ENCODE results near the gene RCSD1.

Gene RCSD1

GRCh38 chr1:167695147-167695546 is 65.1 kb downstream of the RCSD1 start:
- DNase-seq: no peak

DNA sequence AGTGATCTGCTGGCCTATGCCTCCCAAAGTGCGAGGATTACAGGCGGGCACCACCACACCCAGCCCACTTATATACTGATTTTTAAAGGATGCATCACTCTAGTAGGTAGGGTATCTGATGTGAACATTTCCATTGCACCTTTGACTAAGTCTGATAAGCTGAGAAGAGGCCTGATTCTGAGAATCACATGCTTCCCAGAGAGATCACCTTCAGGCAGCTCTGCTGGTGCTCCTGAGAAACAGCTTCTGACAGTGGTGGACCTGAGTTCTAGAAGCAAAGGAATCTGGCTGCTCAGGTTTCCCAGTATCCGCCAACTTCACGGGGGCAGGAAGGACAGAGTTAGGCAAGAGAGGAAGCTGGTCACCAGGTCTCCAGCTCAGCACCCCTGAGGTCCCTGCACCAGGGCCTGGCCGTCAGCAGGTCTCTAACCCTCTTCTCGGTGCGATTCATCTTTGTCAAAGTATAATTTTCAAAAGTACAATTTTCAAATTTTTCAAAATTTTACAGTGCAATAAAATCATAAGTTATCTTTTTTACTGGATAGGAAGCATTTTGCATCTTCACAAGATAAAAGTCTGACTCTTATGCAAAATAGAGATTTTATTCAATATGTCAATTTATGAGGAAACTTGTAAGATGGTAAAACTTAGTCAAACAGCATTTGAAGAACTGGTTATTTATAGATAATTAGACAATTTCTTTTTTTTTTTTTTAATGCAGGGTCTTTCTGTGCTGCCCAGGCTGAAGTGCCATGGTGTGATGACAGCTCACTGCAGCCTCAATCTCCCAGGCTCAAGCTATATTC is 65.9 kb downstream of the RCSD1 start:
- no peak for DNase-seq

DNA sequence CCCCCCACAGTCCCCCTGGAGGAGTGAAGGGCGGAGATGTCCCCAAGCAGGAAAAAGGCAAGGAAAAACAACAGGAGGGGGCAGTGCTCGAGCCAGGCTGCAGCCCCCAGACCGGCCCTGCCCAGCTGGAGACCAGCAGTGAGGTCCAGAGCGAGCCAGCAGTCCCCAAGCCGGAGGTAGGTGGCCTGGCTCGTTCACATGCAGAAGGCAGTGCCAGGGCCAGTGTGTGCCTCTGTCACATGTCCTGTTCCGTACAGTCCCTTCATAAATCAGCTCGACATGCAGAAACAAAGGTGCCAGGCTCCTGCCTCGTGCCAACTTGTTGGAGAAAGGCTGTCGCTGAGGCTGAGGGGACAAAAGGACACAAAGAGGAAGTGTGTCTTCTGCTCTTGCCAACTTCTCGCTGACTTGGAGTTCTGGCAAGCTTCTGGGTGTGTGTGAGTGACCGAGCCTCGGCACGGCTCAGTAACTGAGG is 67.7 kb downstream of the RCSD1 start:
- DNase-seq: no peak

DNA sequence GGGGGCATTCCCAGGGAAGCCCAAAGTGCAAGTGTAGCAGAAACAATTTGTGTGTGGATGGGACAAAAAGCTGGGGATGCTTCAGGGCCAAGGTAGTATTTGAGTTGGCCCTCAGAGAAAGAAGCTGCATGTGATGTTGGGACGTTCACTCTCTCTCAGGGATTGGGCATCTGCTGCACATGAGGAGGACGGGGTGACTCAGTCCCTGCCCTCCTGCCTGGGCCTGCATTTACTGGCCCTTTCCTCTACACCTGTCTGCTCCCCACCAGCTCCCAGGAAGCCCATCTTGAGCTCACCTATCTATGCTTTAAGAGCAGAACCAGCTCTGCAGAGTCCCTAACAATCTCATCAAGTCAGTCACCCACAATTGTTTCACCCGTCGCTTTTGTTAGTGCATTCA is 68.3 kb downstream of the RCSD1 start:
- no peak for DNase-seq

DNA sequence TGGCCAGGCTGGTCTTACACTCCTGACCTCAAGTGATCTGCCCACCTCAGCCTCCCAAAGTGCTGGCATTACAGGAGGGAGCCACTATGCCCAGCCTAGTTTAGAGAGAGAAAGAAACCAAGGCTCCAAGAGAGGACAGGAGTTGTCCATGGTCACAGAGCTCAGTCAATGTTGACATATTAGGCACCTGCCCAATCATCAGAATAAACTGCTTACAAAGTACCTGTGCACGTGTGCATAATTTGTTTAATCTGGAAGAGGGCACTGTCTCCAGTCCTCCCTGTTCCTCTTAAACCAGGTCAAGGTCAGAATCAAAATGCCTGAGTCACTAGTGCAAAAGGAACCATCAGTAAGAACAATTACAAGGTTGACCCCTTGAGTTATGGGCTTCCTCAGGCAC is 71.5 kb downstream of the RCSD1 start:
- DNase-seq: no peak

GRCh38 chr1:167703557-167703956 is 73.5 kb downstream of the RCSD1 start:
- no peak for DNase-seq

- DNase-seq: no peak
These were observed 74.7 kb downstream of the RCSD1 start for GRCh38 chr1:167704715-167705114.

DNA sequence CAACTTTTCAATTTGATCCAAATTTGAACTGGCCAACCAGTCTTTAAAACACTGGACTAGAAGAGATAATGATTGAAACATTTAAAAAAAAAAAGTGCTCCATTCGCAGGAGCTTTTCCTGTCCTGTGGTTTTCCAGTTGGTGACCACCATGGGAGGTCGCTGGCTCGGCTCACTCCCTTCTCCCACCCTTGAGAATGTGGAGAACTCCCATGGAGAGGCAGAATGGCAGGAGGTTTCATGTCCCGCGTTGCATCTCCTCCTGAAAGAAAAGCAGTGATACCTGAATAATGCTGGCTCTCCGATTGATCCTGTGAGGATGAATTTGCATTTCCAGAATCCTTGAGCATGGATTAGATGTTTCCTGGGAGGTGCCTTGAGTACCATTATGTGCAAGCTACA is 75.2 kb downstream of the RCSD1 start:
- DNase-seq: no peak

- DNase-seq: no peak
These were observed 76.3 kb downstream of the RCSD1 start for GRCh38 chr1:167706363-167706762.

- DNase-seq: no peak
These were observed 77.2 kb downstream of the RCSD1 start for GRCh38 chr1:167706931-167707877.

- no peak for DNase-seq
These were observed 77.9 kb downstream of the RCSD1 start for GRCh38 chr1:167707942-167708341.

GRCh38 chr1:167708940-167709389 is 78.9 kb downstream of the RCSD1 start:
- DNase-seq: no peak

DNA sequence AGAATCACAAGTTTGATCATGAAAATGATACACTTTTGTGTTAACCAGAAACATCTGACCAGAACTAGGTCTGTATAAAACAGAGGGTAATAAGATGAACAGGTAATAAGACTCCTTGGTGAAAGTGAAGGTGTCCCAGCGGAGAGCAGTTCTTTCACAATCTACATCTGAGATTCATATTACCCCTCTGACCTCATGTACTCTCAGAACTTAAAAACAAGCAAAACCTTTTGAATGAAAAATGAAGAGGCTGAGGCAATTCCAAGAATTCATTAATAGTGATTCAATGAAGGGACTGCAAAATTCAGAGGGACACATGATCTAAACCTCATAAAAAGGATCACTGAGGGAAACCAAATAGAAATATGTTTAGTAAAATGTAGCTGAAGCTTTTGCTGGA is 80.8 kb downstream of the RCSD1 start:
- DNase-seq: no peak

DNA sequence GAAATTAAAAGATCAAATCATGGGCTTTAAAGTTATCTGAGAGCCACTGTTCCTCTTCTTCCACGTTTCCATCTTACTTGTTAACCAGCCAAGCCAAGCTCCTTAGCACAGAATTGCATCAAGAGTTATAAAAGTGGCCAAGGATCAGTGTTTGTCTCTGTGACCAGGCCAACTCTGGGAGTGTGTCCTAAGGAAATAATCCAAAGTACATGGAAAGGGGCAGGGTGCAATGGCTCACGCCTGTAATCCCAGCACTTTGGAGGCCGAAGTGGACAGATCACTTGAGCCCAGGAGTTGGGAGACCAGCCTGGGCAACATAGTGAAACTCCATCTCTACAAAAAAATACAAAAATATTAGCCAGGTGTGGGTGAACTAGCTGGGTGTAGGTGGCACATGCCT is 81.8 kb downstream of the RCSD1 start:
- no peak for DNase-seq

DNA sequence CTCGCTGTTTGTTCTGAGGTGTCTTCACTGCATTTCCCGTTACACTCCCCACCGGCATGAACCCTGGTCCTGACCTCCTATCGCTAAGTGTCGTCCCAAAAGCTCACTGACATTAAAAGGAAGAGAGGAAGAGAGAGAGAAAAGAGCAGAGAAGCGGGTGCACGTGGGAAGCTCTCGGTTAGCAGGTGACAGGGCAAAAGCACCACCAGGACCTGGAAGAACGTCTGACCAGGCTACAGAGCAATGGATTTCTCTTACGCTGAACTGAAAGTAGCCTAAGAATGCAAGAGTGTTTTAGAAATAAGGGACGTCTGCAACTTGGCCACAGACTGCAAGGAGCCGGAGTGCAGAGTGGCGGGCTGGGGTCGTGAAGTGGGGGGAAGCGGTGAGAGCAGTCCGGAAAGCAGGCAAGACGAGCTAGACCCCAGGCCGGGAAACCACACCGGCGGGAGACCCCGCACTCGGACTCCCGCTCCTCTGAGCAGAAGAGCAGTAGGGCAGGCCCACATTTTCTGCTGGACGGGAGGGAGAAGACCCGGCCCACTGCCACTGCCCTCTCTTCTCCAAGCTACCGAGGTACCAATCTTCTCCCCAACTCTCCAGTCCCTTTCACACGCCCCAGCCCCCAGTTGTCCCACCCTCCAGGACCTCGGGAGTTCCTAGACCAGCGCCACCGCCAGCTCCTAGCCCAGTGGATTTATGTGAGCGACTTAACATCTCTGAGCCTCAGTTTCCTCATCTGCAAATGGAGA is 83.5 kb downstream of the RCSD1 start:
- no peak for DNase-seq

DNA sequence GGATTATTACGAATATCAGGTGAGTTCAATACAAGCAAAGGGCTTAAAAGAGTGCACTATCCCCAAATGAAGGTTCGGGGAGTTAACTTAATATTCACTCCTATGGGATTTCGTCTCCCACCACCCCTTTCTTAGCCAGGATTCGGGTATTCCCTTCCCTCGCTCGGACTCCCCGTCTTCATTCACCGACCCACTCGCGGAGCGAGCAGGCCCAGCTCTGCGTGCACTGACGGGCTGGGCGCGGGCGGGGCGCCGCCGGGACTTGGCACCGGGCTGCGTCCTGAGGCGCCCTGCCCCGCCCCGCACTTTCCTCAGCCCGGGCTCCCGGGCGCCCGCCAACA is 84.0 kb downstream of the RCSD1 start:
- DNase-seq: no peak

DNA sequence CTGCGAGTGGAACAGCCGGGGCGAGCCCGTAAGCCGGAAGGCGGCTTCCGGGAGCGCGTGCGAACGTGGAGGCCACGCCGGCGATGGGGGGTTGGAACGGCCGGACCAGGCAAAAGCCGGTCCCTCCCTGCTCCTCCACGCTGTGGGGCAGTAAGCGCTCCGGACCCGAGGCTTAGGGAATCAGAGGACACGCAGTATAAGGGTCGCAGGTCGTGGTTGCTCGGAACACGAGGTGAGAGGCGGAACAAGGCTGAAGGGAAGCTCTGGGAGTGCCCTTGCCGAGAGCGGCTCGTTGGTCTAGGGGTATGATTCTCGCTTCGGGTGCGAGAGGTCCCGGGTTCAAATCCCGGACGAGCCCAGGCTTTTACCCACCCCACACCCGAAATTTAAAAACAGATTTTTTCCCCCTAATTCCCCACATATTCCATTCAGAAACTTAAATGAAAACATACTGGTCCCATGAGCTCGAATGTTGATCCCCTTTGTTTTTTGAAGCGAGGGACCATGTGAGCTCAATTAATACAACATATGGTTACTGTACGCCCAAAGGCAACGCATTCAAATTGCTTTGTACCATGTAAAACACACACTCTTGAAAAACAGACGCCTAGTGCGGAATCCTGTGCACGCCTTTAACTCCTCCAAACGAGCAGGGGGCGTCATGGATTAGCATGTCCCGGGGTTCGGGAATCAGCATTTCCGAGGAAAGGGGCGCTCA is 84.6 kb downstream of the RCSD1 start:
- peak; percentile 98 for DNase-seq

- DNase-seq: peak; percentile 91
These were observed 85.3 kb downstream of the RCSD1 start for GRCh38 chr1:167715157-167715999.

DNA sequence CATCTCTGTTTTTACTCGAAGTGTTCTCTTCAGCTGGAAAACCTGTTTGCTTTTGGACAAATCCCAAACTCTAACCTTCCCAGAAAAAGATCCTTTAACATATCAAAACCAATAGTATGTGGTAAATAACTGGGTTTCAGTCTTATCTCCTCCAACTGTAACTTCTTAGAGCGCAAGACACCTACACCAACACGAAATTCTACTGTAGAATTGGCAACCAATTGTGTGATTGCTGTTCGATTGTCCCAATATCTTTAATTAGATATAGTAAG is 85.9 kb downstream of the RCSD1 start:
- DNase-seq: no peak

DNA sequence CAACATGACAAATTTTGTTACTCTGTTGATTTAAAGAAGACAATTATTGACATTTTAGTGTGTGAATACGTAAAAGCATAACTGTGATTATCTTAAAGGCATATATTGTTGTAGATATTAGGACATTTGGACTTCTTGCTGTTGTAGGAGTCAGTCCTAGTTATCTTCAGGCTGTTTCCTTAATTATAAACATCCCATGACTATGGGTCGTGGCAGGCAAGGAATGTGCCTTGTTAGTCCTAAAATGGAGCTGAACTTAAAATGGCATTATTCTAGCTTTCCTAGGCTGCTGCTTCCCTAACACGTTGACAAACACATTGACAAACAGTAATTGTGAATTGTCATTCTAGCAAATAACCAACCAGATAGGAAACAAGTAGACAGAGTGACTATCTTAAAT is 87.3 kb downstream of the RCSD1 start:
- DNase-seq: no peak

GRCh38 chr1:167718914-167719691 is 89.1 kb downstream of the RCSD1 start:
- DNase-seq: no peak
